HuH-7.5 (cell line): ENCODE measurements around the gene GAMT.

Source experiments
- DNase-seq: peaks from one replicate; pipeline ENCODE4 v3.0.0; 2011; ENCODE audit warnings: low spot score

Gene GAMT

GRCh38 chr19:1418951-1419738, 17.8 kb upstream of the GAMT start:
- DNase-seq, result no peak

GRCh38 chr19:1418496-1418775, 17.1 kb upstream of the GAMT start:
- DNase-seq, result no peak

GRCh38 chr19:1417681-1418495, 16.5 kb upstream of the GAMT start:
- DNase-seq, result no peak

- no peak for DNase-seq
Measured at GRCh38 chr19:1417145-1417544, 15.8 kb upstream of the GAMT start.

GRCh38 chr19:1416014-1416841, 14.9 kb upstream of the GAMT start:
- DNase-seq, result no peak

GRCh38 chr19:1412995-1413800, 11.9 kb upstream of the GAMT start:
- no peak for DNase-seq

GRCh38 chr19:1412323-1412923, 11.1 kb upstream of the GAMT start:
- no peak for DNase-seq

GRCh38 chr19:1411255-1412191, 10.2 kb upstream of the GAMT start:
- DNase-seq, result no peak

GRCh38 chr19:1410789-1411188, 9.4 kb upstream of the GAMT start:
- DNase-seq, result no peak

GRCh38 chr19:1410136-1410786, 8.9 kb upstream of the GAMT start:
- DNase-seq, result no peak

- no peak for DNase-seq
Measured at GRCh38 chr19:1409204-1410005, 8.1 kb upstream of the GAMT start.

GRCh38 chr19:1408300-1409203, 7.2 kb upstream of the GAMT start:
- DNase-seq, result peak; percentile 68

GRCh38 chr19:1407528-1408299, 6.4 kb upstream of the GAMT start, which contains the start of gene DAZAP1:
Gene DAZAP1, plus strand, starts transcription at chr19:1407586. Its CDS starts 188 bp downstream, at chr19:1407774.
- peak; percentile 64 for DNase-seq

- DNase-seq, result peak; percentile 97
Measured at GRCh38 chr19:1406774-1407527, 5.6 kb upstream of the GAMT start.

GRCh38 chr19:1402411-1403070, 1.2 kb upstream of the GAMT start:
- no peak for DNase-seq

GRCh38 chr19:1401889-1402217, 511 bp upstream of the GAMT start:
- no peak for DNase-seq
